ENCODE results near the gene TBC1D22A.

The TBC1D22A gene

DNA sequence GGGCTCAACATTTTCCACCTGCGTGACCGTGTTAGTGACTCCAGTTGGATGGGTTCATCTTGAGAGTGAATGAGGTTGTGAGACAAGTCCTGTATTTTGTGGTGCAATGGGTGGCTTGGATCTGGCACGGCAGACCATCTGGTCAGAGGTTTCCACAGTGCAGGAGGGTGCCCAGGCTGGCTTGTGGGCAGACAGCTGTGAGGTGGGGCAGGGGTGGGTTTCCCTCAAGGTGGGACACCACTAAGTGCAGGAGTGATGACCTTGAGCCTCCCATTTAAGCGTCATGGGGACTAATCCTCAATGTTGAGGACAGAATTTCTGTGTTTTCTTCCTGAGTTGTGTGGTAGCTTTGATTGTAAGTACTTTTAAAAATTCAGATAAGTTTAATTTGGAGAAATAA, 220.6 kb downstream of the TBC1D22A start:
- Histone ChIP-seq H3K27ac (no peak overlapping the region), H3K27me3 (ENCODE audit: insufficient read depth, low read depth, severe bottlenecking) (no peaks in the 10 kb centered on the region), H3K36me3 (peaks cover 8% of the 10 kb centered on the region; the same call in 1 of the 2 replicates), H3K4me3 (ENCODE audit: low read depth, low read length) (no peak overlapping the region), H3K9me3 (ENCODE audit: severe bottlenecking) (peaks cover 3% of the 10 kb centered on the region)
- DNase-seq: no peak
- TF ChIP-seq, protein P1, sequence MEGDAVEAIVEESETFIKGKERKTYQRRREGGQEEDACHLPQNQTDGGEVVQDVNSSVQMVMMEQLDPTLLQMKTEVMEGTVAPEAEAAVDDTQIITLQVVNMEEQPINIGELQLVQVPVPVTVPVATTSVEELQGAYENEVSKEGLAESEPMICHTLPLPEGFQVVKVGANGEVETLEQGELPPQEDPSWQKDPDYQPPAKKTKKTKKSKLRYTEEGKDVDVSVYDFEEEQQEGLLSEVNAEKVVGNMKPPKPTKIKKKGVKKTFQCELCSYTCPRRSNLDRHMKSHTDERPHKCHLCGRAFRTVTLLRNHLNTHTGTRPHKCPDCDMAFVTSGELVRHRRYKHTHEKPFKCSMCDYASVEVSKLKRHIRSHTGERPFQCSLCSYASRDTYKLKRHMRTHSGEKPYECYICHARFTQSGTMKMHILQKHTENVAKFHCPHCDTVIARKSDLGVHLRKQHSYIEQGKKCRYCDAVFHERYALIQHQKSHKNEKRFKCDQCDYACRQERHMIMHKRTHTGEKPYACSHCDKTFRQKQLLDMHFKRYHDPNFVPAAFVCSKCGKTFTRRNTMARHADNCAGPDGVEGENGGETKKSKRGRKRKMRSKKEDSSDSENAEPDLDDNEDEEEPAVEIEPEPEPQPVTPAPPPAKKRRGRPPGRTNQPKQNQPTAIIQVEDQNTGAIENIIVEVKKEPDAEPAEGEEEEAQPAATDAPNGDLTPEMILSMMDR (IDR thresholded peaks at IDR 0.05; ENCODE audit: low read depth, low read length): no peak

DNA sequence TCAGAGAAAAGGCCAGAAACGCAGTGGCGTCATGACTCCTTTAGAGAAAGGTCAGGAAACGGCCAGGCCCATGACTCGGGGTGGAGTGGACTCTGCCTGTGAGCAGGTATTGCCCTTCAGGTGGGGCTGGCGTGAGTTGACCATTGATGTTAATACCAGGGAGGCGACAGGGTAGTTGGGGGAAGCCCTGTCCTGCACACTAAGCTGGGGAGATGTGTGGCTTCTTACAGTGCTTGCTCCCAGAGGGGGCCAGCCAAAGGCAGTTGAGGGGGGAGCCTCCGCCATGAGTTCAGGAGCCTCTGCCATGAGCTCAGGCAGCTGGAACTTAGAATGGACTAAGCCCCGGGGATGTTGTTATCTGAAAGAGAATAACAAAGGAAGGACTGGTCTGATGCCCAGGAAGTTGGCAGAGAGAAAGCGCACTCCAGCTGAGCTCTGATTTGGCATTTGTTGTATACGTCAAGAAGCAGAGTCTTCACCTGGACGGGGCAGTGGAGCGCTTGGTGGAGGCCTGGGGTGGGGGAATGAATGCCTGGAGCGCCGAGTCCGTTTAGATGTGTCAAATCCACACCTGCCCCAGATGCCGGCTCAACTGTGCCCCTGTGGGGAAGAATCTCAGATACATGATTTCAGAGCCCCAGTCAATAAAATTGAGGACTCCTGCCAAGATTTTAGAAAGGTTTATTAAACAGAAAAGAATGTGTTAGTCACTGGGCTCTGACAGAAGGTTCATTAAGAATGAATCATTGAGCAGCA, 222.5 kb downstream of the TBC1D22A start:
- Histone ChIP-seq H3K27me3 (ENCODE audit: insufficient read depth, low read depth, severe bottlenecking) (no peaks in the 10 kb centered on the region), H3K4me3 (ENCODE audit: low read depth, low read length) (no peak overlapping the region), H3K27ac (no peak overlapping the region), H3K9me3 (ENCODE audit: severe bottlenecking) (peaks cover 3% of the 10 kb centered on the region), H3K36me3 (peaks cover under 1% of the 10 kb centered on the region; the same call in 1 of the 2 replicates)
- no peak for DNase-seq
- TF ChIP-seq, protein P1 (IDR thresholded peaks at IDR 0.05; ENCODE audit: low read depth, low read length): no peak

DNA sequence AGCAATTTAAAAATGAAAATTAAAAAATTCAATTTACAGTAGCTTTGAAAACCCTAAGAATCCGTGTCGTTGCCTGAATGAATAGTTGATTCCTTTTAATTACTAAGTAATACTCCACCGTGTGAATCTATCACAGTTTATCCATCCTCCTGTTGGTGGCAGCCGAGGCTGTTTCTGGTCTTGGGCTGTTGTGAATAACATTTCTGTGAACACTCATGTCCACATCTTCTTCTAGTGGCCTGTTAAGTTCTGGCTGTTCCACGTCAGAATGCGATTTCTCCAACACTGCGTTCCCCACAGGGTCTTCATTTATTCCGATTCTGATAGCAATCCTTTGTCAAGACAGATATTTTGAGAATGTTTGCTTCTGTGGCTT, 223.0 kb downstream of the TBC1D22A start:
- H3K27ac ChIP-seq: no peak overlapping the region
- DNase-seq: no peak
- H3K4me3 ChIP-seq (ENCODE audit: low read depth, low read length): no peak overlapping the region
- no peaks in the 10 kb centered on the region for H3K36me3 ChIP-seq
- no peaks in the 10 kb centered on the region for H3K9me3 ChIP-seq (ENCODE audit: severe bottlenecking)
- TF ChIP-seq, protein P1 (IDR thresholded peaks at IDR 0.05; ENCODE audit: low read depth, low read length): no peak
- no peaks in the 10 kb centered on the region for H3K27me3 ChIP-seq (ENCODE audit: insufficient read depth, low read depth, severe bottlenecking)

DNA sequence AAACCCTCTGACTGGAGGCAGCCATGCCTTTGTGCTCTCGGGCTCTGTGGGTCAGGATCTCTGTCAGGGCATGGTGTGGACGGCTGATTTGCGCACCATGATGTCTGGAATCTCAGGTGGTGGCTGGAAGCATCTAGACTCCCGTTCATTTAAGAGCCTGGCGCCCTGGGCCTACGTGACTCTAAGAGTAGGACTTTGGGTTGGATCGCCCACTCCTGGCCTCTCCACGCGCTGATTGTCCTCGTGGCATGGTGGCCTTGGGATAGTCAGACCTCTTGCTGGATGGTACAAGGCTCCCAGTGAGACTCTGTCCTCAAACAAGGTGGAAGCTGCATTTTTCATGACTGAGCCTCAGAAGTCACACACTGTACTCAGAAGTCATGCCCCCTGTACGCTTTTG, 224.3 kb downstream of the TBC1D22A start:
- no peak overlapping the region for H3K27ac ChIP-seq
- no peaks in the 10 kb centered on the region for H3K9me3 ChIP-seq (ENCODE audit: severe bottlenecking)
- DNase-seq: no peak
- TF ChIP-seq, protein P1 (IDR thresholded peaks at IDR 0.05; ENCODE audit: low read depth, low read length): no peak
- no peaks in the 10 kb centered on the region for H3K27me3 ChIP-seq (ENCODE audit: insufficient read depth, low read depth, severe bottlenecking)
- H3K36me3 ChIP-seq: no peaks in the 10 kb centered on the region
- no peak overlapping the region for H3K4me3 ChIP-seq (ENCODE audit: low read depth, low read length)

DNA sequence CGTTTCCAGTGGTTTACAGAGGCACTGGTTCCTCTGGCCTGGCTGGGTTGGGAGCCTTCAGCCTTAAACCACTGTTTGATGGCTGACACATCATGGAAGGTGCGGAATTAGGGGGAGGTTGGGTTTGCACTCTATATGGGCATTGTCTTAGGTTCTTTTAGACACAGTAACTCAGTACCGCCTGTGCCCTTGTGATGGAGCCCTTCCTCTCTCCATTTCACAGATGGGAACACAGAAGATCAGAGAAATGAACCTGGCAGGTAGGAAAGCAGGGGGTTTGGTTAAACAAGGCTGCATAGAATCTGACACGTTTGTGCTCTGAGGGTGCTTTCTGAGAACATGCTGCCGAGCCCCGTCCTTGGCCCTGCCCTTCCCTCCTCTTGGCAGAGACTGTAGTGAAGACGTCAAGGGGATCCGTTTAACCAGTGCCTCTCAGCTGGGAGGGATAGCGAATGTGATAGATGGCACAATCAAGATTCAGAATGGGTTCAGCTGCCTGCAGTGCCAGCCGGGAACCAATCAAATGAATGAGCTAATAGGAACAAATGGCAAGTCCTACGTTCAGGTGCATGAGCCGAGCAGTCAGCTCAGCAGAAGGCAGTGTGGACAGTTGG, 228.6 kb downstream of the TBC1D22A start:
- Histone ChIP-seq H3K36me3 (no peaks in the 10 kb centered on the region), H3K27ac (no peak overlapping the region), H3K27me3 (ENCODE audit: insufficient read depth, low read depth, severe bottlenecking) (no peaks in the 10 kb centered on the region), H3K4me3 (ENCODE audit: low read depth, low read length) (no peak overlapping the region), H3K9me3 (ENCODE audit: severe bottlenecking) (no peaks in the 10 kb centered on the region)
- TF ChIP-seq, protein P1 (IDR thresholded peaks at IDR 0.05; ENCODE audit: low read depth, low read length): no peak
- DNase-seq: no peak
